GM23338 (cell line): ENCODE measurements around the gene KIAA1614. TPM values are rescaled to one million over a fixed set of nuclear protein-coding genes. Genes with fewer than 3 reads are reported as not detected.

Source experiments
- ATAC-seq: fragments of 200-7000 bp; cut with Tn5 transposase; 3 replicates; pipeline ENCODE4 v1.9.1; 2020
- DNase-seq: peaks from one replicate; pipeline ENCODE4 v3.0.0-alpha.2; 2015; ENCODE audit warnings: low spot score
- H2AFZ ChIP-seq: fragments of 200-600 bp; sonication (generic); 2 replicates; pipeline ENCODE4 v1.8.0; 2016; ENCODE audit warnings: antibody characterized with exemption, mild to moderate bottlenecking, moderate library complexity
- H3F3A ChIP-seq: fragments of 200-600 bp; sonication (generic); replicated peaks from 2 replicates; pipeline ENCODE4 v1.8.0; 2017; ENCODE audit warnings: antibody characterized with exemption, mixed run types, low read depth
- H3K27ac ChIP-seq: fragments of 200-600 bp; sonication (generic); 2 replicates; pipeline ENCODE4 v1.6.1; 2016; ENCODE audit warnings: low read depth
- H3K27me3 ChIP-seq: fragments of 200-600 bp; sonication (generic); 2 replicates; pipeline ENCODE4 v1.8.0; 2016; ENCODE audit warnings: mild to moderate bottlenecking, mixed run types, moderate library complexity; ENCODE audit not compliant: insufficient read depth
- H3K36me3 ChIP-seq: fragments of 200-600 bp; sonication (generic); 2 replicates; pipeline ENCODE4 v1.8.0; 2016; ENCODE audit warnings: mild to moderate bottlenecking; ENCODE audit not compliant: insufficient read depth
- H3K4me1 ChIP-seq: fragments of 200-600 bp; sonication (generic); 2 replicates; pipeline ENCODE4 v1.8.0; 2016; ENCODE audit warnings: mild to moderate bottlenecking, moderate library complexity; ENCODE audit not compliant: insufficient read depth
- H3K4me2 ChIP-seq: fragments of 200-600 bp; sonication (generic); 2 replicates; pipeline ENCODE4 v1.7.1; 2017; ENCODE audit warnings: mixed run types
- H3K4me3 ChIP-seq: fragments of 200-600 bp; sonication (generic); 2 replicates; pipeline ENCODE4 v1.6.1; 2016; ENCODE audit warnings: mixed run types
- H3K79me2 ChIP-seq: fragments of 200-600 bp; sonication (generic); replicated peaks from 2 replicates; pipeline ENCODE4 v1.8.0; 2017; ENCODE audit warnings: mild to moderate bottlenecking; ENCODE audit not compliant: insufficient read depth
- H3K9me2 ChIP-seq: fragments of 200-600 bp; sonication (generic); 2 replicates; pipeline ENCODE4 v1.8.0; 2017; ENCODE audit not compliant: insufficient read depth
- H4K20me1 ChIP-seq: fragments of 200-600 bp; sonication (generic); replicated peaks from 2 replicates; pipeline ENCODE4 v1.8.0; 2017; ENCODE audit warnings: mild to moderate bottlenecking; ENCODE audit not compliant: insufficient read depth
- H3K27ac Mint-ChIP-seq: 2 replicates; pipeline ENCODE4 v1.8.0; 2020; ENCODE audit warnings: inconsistent platforms, mild to moderate bottlenecking, moderate library complexity, mixed read lengths
- H3K27me3 Mint-ChIP-seq: 3 replicates; pipeline ENCODE4 v1.8.0; 2022; ENCODE audit warnings: low read depth, mild to moderate bottlenecking, moderate library complexity, mixed read lengths, inconsistent platforms; ENCODE audit not compliant: insufficient read depth, poor library complexity
- H3K36me3 Mint-ChIP-seq: 3 replicates; pipeline ENCODE4 v1.8.0; 2021; ENCODE audit warnings: low read depth, mild to moderate bottlenecking, inconsistent platforms, moderate library complexity, mixed read lengths
- H3K4me1 Mint-ChIP-seq: 3 replicates; pipeline ENCODE4 v1.8.0; 2020; ENCODE audit warnings: mild to moderate bottlenecking, inconsistent platforms, mixed read lengths
- H3K4me3 Mint-ChIP-seq: 3 replicates; pipeline ENCODE4 v1.8.0; 2021; ENCODE audit warnings: moderate library complexity, mild to moderate bottlenecking, inconsistent platforms, mixed read lengths
- H3K9me3 Mint-ChIP-seq: 3 replicates; pipeline ENCODE4 v1.8.0; 2020; ENCODE audit warnings: moderate library complexity, mild to moderate bottlenecking, inconsistent platforms, mixed read lengths
- CREB1 ChIP-seq: fragments of 250-450 bp; sonication (Bioruptor Pico); IDR thresholded peaks from 2 replicates; pipeline ENCODE4 v1.5.0; 2020; ENCODE audit warnings: low read depth, mild to moderate bottlenecking, moderate library complexity
- CTCF ChIP-seq, 2 experiments: fragments of 200-600 bp in 1 of 2; sonication (generic) in 1 of 2; conservative IDR thresholded peaks; 2 replicates each; pipeline versions ENCODE4 v1.5.1 to v1.6.1; 2016 to 2017; ENCODE audit warnings: antibody characterized with exemption in 2 of 2, low read depth in 2 of 2, mild to moderate bottlenecking in 2 of 2, moderate library complexity in 1 of 2
- ETS1 ChIP-seq: IDR thresholded peaks from 2 replicates; pipeline ENCODE4 v1.6.1; 2016; ENCODE audit warnings: antibody characterized with exemption
- EZH2 ChIP-seq: fragments of 200-600 bp; sonication (generic); IDR thresholded peaks from one replicate; pipeline ENCODE4 v1.8.0; 2017; ENCODE audit warnings: antibody characterized with exemption, mild to moderate bottlenecking, low read depth; ENCODE audit not compliant: unreplicated experiment
- JUNB ChIP-seq: IDR thresholded peaks from one replicate; pipeline ENCODE4 v1.6.1; 2016; ENCODE audit warnings: antibody characterized with exemption; ENCODE audit not compliant: unreplicated experiment
- NANOG ChIP-seq: IDR thresholded peaks from 2 replicates; pipeline ENCODE4 v1.6.1; 2016; ENCODE audit warnings: antibody characterized with exemption, borderline replicate concordance
- STAT1 ChIP-seq: IDR thresholded peaks from one replicate; pipeline ENCODE4 v1.6.1; 2016; ENCODE audit warnings: antibody characterized with exemption; ENCODE audit not compliant: unreplicated experiment
- ZNF462 ChIP-seq: fragments of 250-450 bp; sonication (Bioruptor Pico); IDR thresholded peaks from 2 replicates; pipeline ENCODE4 v1.5.0; 2020; ENCODE audit warnings: mild to moderate bottlenecking, moderate library complexity
- polyA plus RNA-seq: library from polyadenylated mRNA; unstranded; fragments of >200 nt; fragmentation: Nextera tagmentation; extraction: Ambion mirVana; gene quantifications from 2 replicates; pipeline ENCODE4 v1.2.1, GENCODE V29; 2016
- total RNA-seq: library from RNA; depleted of rRNA; stranded (reverse); fragments of >200 nt; shearing (Covaris generic); gene quantifications from 2 replicates; pipeline ENCODE4 v1.2.3, GENCODE V29; 2014

Gene KIAA1614
- total and polyA plus RNA-seq, 2 experiments from 2014 or later, result 1.1 to 1.8 TPM

- no peak for ATAC-seq
- no peaks in the 10 kb centered on the region; the same call in 1 of the 2 replicates for H3K4me1 ChIP-seq
- H4K20me1 ChIP-seq, result no peaks in the 10 kb centered on the region
- Mint-ChIP-seq H3K9me3 (no peaks in the 10 kb centered on the region), H3K4me1 (peaks cover 6% of the 10 kb centered on the region; the same call in 2 of the 3 replicates), H3K4me3 (no peak overlapping the region), H3K27me3 (peaks cover 1% of the 10 kb centered on the region), H3K27ac (no peak overlapping the region), H3K36me3 (no peaks in the 10 kb centered on the region)
- no peak for DNase-seq
- no peaks in the 10 kb centered on the region for H3F3A ChIP-seq
- no peak overlapping the region for H3K4me2 ChIP-seq
- H3K27ac ChIP-seq, result no peak overlapping the region
- no peaks in the 10 kb centered on the region for H3K27me3 ChIP-seq
- no peaks in the 10 kb centered on the region for H3K36me3 ChIP-seq
- no peak overlapping the region for H3K4me3 ChIP-seq
- no peaks in the 10 kb centered on the region for H3K79me2 ChIP-seq
- H2AFZ ChIP-seq, result no peak overlapping the region
- H3K9me2 ChIP-seq, result no peaks in the 10 kb centered on the region
- TF ChIP-seq CTCF (conservative IDR thresholded peaks at IDR 0.05; ENCODE audit: low read depth in 2 of 2) (no peak), CREB1 (no peak), NANOG (no peak), JUNB (no peak), EZH2 (no peak), STAT1 (no peak), ZNF462 (CRISPR knock-in tag) (no peak), ETS1 (no peak)
These were observed 23.8 kb upstream of the KIAA1614 start for GRCh38 chr1:180888870-180889269.
